NB4 (cell line): Measurements from ENCODE around the gene ZMIZ2.

Experiments
- CTCF ChIP-seq: IDR thresholded peaks from one replicate; pipeline ENCODE4 v1.5.1; 2012; ENCODE audit warnings: low read depth, low read length
- MYC ChIP-seq: IDR thresholded peaks from 2 replicates; pipeline ENCODE4 v1.6.1; 2011; ENCODE audit warnings: low read depth, low read length
- POLR2A ChIP-seq: IDR thresholded peaks from 2 replicates; pipeline ENCODE4 v1.6.1; 2011; ENCODE audit warnings: mild to moderate bottlenecking; ENCODE audit not compliant: insufficient read length; ENCODE audit errors: extremely low read depth
- TF ChIP-seq, protein P1 (sequence below): IDR thresholded peaks from 2 replicates; pipeline ENCODE4 v1.6.1; 2011; ENCODE audit warnings: low read depth, low read length

GRCh38 chr7:44716205-44716604, 32.4 kb upstream of the ZMIZ2 start:
- no peak for TF ChIP-seq POLR2A
- TF ChIP-seq CTCF, result no peak
- TF ChIP-seq, protein P1, sequence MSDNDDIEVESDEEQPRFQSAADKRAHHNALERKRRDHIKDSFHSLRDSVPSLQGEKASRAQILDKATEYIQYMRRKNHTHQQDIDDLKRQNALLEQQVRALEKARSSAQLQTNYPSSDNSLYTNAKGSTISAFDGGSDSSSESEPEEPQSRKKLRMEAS, result no peak
- TF ChIP-seq MYC, result no peak
